ENCODE measurements around the gene STRIP2. TPM values are rescaled to one million over a fixed set of nuclear protein-coding genes. Genes with fewer than 3 reads are reported as not detected.

Gene STRIP2
- total RNA-seq, 1 donor from 2014 or later, result 0.73 TPM

DNA sequence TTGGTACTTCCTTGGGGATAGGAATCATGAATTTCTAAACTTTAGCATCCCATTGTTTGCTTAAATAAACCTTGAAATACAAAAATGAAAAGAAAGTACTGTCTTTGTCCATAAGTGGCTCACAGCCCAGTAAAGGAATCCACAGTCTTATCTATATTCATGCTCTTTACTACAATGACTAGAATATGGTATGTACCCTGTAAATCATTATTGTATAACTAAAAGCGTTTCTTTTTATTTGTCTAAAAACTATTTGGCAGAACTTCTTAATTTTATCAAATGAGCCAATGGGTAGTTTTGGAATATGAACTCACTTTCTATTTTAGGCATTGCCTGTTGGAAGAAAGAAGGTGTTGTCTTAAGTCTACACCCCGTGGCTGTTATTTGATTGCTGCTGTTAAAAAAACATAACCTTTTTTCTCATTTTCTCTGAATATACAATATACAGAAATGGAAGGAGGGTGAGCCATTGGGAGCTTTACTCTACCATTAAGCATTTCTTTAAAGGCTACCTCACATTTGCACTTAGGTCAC is 12.4 kb upstream of the STRIP2 start:
- no peaks in the 10 kb centered on the region for H3K27me3 Mint-ChIP-seq (ENCODE audit: unreplicated experiment)

DNA sequence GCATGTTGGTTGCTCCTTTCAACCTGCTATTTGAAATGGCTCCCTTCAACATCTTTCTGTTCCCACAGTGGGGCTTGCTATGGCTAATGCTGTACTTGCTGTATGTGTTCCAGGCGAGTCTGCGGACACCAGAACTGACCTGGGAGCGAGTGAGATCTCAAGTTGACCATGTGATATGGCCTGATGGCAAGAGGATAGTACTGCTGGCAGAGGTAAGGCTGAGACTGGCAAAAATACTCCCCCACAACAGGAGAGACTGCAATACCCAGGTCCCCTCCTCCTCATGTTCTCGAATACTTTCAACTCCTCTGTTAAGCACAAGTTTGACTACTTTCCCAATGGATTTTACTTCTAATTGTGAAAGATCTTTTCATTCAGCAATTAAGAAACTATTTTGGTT is 11.5 kb upstream of the STRIP2 start:
- no peaks in the 10 kb centered on the region for H3K27me3 Mint-ChIP-seq (ENCODE audit: unreplicated experiment)
- no peak for DNase-seq (ENCODE audit: extremely low spot score, unreplicated experiment)
- TF ChIP-seq, protein P1, sequence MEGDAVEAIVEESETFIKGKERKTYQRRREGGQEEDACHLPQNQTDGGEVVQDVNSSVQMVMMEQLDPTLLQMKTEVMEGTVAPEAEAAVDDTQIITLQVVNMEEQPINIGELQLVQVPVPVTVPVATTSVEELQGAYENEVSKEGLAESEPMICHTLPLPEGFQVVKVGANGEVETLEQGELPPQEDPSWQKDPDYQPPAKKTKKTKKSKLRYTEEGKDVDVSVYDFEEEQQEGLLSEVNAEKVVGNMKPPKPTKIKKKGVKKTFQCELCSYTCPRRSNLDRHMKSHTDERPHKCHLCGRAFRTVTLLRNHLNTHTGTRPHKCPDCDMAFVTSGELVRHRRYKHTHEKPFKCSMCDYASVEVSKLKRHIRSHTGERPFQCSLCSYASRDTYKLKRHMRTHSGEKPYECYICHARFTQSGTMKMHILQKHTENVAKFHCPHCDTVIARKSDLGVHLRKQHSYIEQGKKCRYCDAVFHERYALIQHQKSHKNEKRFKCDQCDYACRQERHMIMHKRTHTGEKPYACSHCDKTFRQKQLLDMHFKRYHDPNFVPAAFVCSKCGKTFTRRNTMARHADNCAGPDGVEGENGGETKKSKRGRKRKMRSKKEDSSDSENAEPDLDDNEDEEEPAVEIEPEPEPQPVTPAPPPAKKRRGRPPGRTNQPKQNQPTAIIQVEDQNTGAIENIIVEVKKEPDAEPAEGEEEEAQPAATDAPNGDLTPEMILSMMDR (IDR thresholded peaks at IDR 0.05), result no peak
- no peak overlapping the region for H3K27ac Mint-ChIP-seq (ENCODE audit: unreplicated experiment)
- no peak overlapping the region for H3K4me3 Mint-ChIP-seq (ENCODE audit: unreplicated experiment)
- peaks cover 24% of the 10 kb centered on the region for H3K36me3 Mint-ChIP-seq (ENCODE audit: unreplicated experiment)
- no peaks in the 10 kb centered on the region for H3K4me1 Mint-ChIP-seq (ENCODE audit: unreplicated experiment)
- H3K9me3 Mint-ChIP-seq (ENCODE audit: unreplicated experiment), result no peaks in the 10 kb centered on the region

More for the DNA sequence above, 12.4 kb upstream of the STRIP2 start:
- no peak for DNase-seq (ENCODE audit: extremely low spot score, unreplicated experiment)
- TF ChIP-seq, protein P1 (IDR thresholded peaks at IDR 0.05), result no peak
- Mint-ChIP-seq H3K4me1 (ENCODE audit: unreplicated experiment) (peaks cover 4% of the 10 kb centered on the region), H3K9me3 (ENCODE audit: unreplicated experiment) (no peaks in the 10 kb centered on the region), H3K36me3 (ENCODE audit: unreplicated experiment) (peaks cover 23% of the 10 kb centered on the region), H3K4me3 (ENCODE audit: unreplicated experiment) (no peak overlapping the region), H3K27ac (ENCODE audit: unreplicated experiment) (no peak overlapping the region)

DNA sequence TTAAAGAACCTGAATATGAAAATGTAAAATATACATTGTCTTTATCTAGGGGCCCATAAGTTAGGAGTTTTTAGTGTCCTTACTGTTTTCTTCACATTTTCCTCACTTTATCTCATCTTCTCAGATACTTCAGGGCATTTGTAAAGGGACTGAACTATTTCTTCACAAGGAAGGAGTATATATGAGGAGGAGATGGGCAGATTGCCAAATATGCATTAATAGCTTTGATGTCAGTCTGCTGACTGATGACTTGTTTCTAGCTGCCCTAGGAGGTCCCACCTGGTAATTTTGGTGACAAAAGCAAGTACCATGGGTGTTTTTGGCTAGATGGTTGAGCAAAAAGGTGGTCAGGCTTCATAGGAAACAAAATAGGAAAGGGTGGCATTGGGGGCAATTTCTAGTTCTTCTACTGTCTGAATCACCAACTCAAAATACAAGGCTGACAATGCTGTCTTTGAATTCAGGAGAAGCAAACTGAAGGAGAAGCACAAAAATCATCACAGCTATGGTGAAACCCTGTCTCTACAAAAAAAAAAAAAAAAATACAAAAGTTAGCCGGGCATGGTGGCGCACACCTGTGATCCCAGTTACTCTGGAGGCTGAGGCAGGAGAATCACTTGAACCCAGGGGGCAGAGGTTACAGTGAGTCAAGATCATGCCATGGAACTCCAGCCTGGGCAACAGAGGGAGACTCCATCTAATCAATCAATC is 10.4 kb upstream of the STRIP2 start:
- peaks cover 26% of the 10 kb centered on the region for H3K36me3 Mint-ChIP-seq (ENCODE audit: unreplicated experiment)
- H3K9me3 Mint-ChIP-seq (ENCODE audit: unreplicated experiment), result no peaks in the 10 kb centered on the region
- H3K27me3 Mint-ChIP-seq (ENCODE audit: unreplicated experiment), result no peaks in the 10 kb centered on the region
- no peak overlapping the region for H3K4me3 Mint-ChIP-seq (ENCODE audit: unreplicated experiment)
- no peak for DNase-seq (ENCODE audit: extremely low spot score, unreplicated experiment)
- H3K4me1 Mint-ChIP-seq (ENCODE audit: unreplicated experiment), result no peaks in the 10 kb centered on the region
- TF ChIP-seq, protein P1 (IDR thresholded peaks at IDR 0.05), result no peak
- H3K27ac Mint-ChIP-seq (ENCODE audit: unreplicated experiment), result no peak overlapping the region

DNA sequence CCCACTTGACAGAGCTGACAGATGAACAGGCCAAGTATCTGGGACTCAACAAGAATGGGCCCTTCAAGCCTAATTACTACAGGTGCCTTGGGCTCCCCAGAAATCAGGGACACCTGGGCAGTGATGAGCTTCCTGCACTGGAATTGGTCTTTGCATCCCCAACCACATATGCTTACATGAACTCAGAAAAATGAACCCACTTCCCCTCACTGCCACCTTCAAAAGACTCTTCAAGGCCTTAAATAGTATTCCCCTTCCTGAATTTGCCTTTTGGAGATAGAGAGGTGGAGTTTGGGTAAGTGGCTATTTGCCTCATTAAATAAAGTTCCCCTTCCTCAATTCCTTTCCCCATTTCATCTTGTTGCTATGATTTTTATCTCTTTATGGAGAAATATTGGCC is 7.8 kb upstream of the STRIP2 start:
- H3K27ac Mint-ChIP-seq (ENCODE audit: unreplicated experiment), result no peak overlapping the region
- TF ChIP-seq, protein P1 (IDR thresholded peaks at IDR 0.05), result no peak
- no peaks in the 10 kb centered on the region for H3K9me3 Mint-ChIP-seq (ENCODE audit: unreplicated experiment)
- peaks cover 33% of the 10 kb centered on the region for H3K36me3 Mint-ChIP-seq (ENCODE audit: unreplicated experiment)
- H3K4me1 Mint-ChIP-seq (ENCODE audit: unreplicated experiment), result no peaks in the 10 kb centered on the region
- H3K27me3 Mint-ChIP-seq (ENCODE audit: unreplicated experiment), result no peaks in the 10 kb centered on the region
- H3K4me3 Mint-ChIP-seq (ENCODE audit: unreplicated experiment), result no peak overlapping the region
- no peak for DNase-seq (ENCODE audit: extremely low spot score, unreplicated experiment)

DNA sequence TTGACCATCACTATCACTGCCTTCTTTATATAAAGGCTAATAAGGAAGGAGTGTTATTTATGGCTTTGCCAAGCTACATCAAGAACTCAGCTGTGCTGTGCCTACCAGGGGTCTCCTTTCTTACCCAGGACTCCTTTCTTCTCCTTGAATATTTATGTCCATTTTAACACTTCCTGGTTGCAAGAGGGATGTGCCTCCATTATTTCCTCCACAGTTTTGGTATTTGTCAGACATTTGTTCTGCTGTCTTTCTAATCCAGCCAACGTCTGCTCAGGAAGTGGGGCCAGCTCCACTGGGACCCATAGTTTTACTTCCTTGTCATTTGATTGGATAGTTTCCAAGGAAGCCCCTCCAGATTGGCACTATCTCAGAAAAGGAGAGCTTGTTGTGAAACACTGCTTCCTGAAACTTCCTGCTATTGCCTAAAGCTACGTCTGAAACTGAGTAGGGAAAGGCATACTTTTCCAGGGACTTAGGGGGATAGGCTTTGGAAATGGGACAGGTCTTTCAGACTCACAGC is 6.6 kb upstream of the STRIP2 start:
- H3K27ac Mint-ChIP-seq (ENCODE audit: unreplicated experiment), result peak overlapping the region; percentile 49
- peaks cover 3% of the 10 kb centered on the region for H3K27me3 Mint-ChIP-seq (ENCODE audit: unreplicated experiment)
- H3K4me1 Mint-ChIP-seq (ENCODE audit: unreplicated experiment), result no peaks in the 10 kb centered on the region
- H3K9me3 Mint-ChIP-seq (ENCODE audit: unreplicated experiment), result no peaks in the 10 kb centered on the region
- peaks cover 33% of the 10 kb centered on the region for H3K36me3 Mint-ChIP-seq (ENCODE audit: unreplicated experiment)
- TF ChIP-seq, protein P1 (IDR thresholded peaks at IDR 0.05), result no peak
- no peak for DNase-seq (ENCODE audit: extremely low spot score, unreplicated experiment)
- no peak overlapping the region for H3K4me3 Mint-ChIP-seq (ENCODE audit: unreplicated experiment)

Data from osteocyte (in vitro differentiated cells).